ENCODE measurements around the gene CAPN9. TPM values are rescaled to one million over a fixed set of nuclear protein-coding genes. Genes with fewer than 3 reads are reported as not detected.
A peak's percentile ranks its signal among the peaks of the same experiment; 100 is the strongest.

The CAPN9 gene
- total RNA-seq, 1 donor from 2014 or later, result 0.19 TPM

DNA sequence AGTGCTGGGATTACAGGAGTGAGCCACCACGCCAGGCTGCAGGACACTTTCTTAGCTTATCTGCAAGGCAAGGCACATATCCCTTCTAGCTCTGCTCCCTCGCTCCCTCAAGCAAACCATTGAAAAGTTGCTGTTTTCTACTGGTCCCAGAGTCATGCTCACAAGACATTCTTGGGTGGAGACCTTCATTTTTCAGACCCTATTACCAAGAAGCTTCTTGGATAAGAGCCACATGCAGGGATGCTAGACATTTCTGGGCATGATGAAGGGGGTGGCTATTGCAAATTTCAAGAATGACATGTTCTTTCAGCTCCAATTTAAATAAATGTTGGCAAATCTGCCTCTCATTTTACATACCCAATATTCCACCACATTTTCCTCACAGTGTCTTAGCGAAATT, 33.9 kb downstream of the CAPN9 start:
- Mint-ChIP-seq H3K27me3 (ENCODE audit: insufficient read depth, low read depth) (peaks cover 5% of the 10 kb centered on the region), H3K36me3 (peaks cover 3% of the 10 kb centered on the region), H3K4me3 (no peak overlapping the region), H3K27ac (no peak overlapping the region), H3K9me3 (peaks cover 11% of the 10 kb centered on the region), H3K4me1 (peaks cover 25% of the 10 kb centered on the region)
- H3K27me3 ChIP-seq, result peaks cover 9% of the 10 kb centered on the region
- peaks cover 16% of the 10 kb centered on the region for H3K4me1 ChIP-seq
- no peak overlapping the region for H3K9ac ChIP-seq
- no peaks in the 10 kb centered on the region for H3K9me3 ChIP-seq (ENCODE audit: low read depth)
- H4K20me1 ChIP-seq (ENCODE audit: low read depth), result no peaks in the 10 kb centered on the region
- no peaks in the 10 kb centered on the region for H3K79me2 ChIP-seq (ENCODE audit: low read depth)
- H2AFZ ChIP-seq (replicated peaks), result no peak overlapping the region
- H3K4me2 ChIP-seq, result no peak overlapping the region
- DNase-seq (ENCODE audit: low spot score), result no peak
- H3K27ac ChIP-seq, result no peak overlapping the region
- no peaks in the 10 kb centered on the region for H3K36me3 ChIP-seq
- peaks cover 4% of the 10 kb centered on the region for H3F3A ChIP-seq (ENCODE audit: low read depth)
- H3K4me3 ChIP-seq, result no peak overlapping the region
- no peak for TF ChIP-seq EZH2phosphoT487 (IDR thresholded peaks at IDR 0.05)

DNA sequence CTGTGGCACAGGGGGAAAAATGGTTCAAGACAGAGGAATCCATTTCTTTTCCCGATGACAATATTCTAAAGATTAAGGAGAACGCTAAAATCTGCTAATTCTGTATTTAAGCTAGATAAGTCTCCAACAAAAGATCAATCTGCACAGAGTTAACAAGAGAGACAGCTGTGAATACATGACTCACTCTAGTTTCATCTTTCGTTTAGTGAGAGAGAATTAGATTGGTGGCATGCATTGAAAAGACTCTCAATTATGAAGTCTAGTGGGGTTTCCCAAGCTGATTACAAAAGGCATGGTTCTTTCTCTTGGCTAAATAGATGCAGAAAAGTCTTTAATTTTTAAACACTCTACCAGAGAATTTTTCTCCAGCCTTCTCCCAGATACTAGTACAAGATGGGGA, 34.4 kb downstream of the CAPN9 start:
- H3K36me3 Mint-ChIP-seq, result peaks cover 3% of the 10 kb centered on the region
- no peaks in the 10 kb centered on the region for H3K79me2 ChIP-seq (ENCODE audit: low read depth)
- TF ChIP-seq, protein P1, sequence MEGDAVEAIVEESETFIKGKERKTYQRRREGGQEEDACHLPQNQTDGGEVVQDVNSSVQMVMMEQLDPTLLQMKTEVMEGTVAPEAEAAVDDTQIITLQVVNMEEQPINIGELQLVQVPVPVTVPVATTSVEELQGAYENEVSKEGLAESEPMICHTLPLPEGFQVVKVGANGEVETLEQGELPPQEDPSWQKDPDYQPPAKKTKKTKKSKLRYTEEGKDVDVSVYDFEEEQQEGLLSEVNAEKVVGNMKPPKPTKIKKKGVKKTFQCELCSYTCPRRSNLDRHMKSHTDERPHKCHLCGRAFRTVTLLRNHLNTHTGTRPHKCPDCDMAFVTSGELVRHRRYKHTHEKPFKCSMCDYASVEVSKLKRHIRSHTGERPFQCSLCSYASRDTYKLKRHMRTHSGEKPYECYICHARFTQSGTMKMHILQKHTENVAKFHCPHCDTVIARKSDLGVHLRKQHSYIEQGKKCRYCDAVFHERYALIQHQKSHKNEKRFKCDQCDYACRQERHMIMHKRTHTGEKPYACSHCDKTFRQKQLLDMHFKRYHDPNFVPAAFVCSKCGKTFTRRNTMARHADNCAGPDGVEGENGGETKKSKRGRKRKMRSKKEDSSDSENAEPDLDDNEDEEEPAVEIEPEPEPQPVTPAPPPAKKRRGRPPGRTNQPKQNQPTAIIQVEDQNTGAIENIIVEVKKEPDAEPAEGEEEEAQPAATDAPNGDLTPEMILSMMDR (IDR thresholded peaks at IDR 0.05), result no peak
- TF ChIP-seq EZH2 (IDR thresholded peaks at IDR 0.05) (no peak), EZH2phosphoT487 (IDR thresholded peaks at IDR 0.05) (no peak)
- no peak overlapping the region for H3K9ac ChIP-seq
- DNase-seq (ENCODE audit: low spot score), result no peak
- H3K4me3 Mint-ChIP-seq, result no peak overlapping the region
- H3K4me1 Mint-ChIP-seq, result peaks cover 30% of the 10 kb centered on the region
- peaks cover 4% of the 10 kb centered on the region for H3F3A ChIP-seq (ENCODE audit: low read depth)
- peaks cover 4% of the 10 kb centered on the region for H3K27me3 Mint-ChIP-seq (ENCODE audit: insufficient read depth, low read depth)
- no peaks in the 10 kb centered on the region for H4K20me1 ChIP-seq (ENCODE audit: low read depth)
- H3K9me3 Mint-ChIP-seq, result peaks cover 10% of the 10 kb centered on the region
- H3K4me1 ChIP-seq, result peaks cover 18% of the 10 kb centered on the region
- no peak overlapping the region for H3K27ac Mint-ChIP-seq
- H2AFZ ChIP-seq (replicated peaks), result no peak overlapping the region
- no peaks in the 10 kb centered on the region for H3K9me3 ChIP-seq (ENCODE audit: low read depth)
- no peak overlapping the region for H3K4me3 ChIP-seq
- H3K36me3 ChIP-seq, result no peaks in the 10 kb centered on the region
- H3K27ac ChIP-seq, result no peak overlapping the region
- H3K27me3 ChIP-seq, result peaks cover 9% of the 10 kb centered on the region
- H3K4me2 ChIP-seq, result no peak overlapping the region

- no peak overlapping the region for H3K27ac ChIP-seq
- no peak overlapping the region for H3K4me3 ChIP-seq
- H3F3A ChIP-seq (ENCODE audit: low read depth), result peaks cover 4% of the 10 kb centered on the region
- H3K36me3 ChIP-seq, result no peaks in the 10 kb centered on the region
- no peak overlapping the region for H2AFZ ChIP-seq (replicated peaks)
- no peak overlapping the region for H3K27ac Mint-ChIP-seq
- H3K9me3 Mint-ChIP-seq, result peaks cover 7% of the 10 kb centered on the region
- no peaks in the 10 kb centered on the region for H3K27me3 Mint-ChIP-seq (ENCODE audit: insufficient read depth, low read depth)
- H3K27me3 ChIP-seq, result peaks cover 9% of the 10 kb centered on the region
- H3K4me1 ChIP-seq, result peaks cover 18% of the 10 kb centered on the region
- H4K20me1 ChIP-seq (ENCODE audit: low read depth), result no peaks in the 10 kb centered on the region
- H3K9ac ChIP-seq, result no peak overlapping the region
- H3K4me3 Mint-ChIP-seq, result no peak overlapping the region
- TF ChIP-seq, protein P1 (IDR thresholded peaks at IDR 0.05), result no peak
- TF ChIP-seq EZH2phosphoT487 (IDR thresholded peaks at IDR 0.05) (no peak), EZH2 (IDR thresholded peaks at IDR 0.05) (no peak)
- DNase-seq (ENCODE audit: low spot score), result no peak
- peaks cover 45% of the 10 kb centered on the region for H3K4me1 Mint-ChIP-seq
- H3K4me2 ChIP-seq, result no peak overlapping the region
- no peaks in the 10 kb centered on the region for H3K79me2 ChIP-seq (ENCODE audit: low read depth)
- no peaks in the 10 kb centered on the region for H3K9me3 ChIP-seq (ENCODE audit: low read depth)
- peaks cover 3% of the 10 kb centered on the region for H3K36me3 Mint-ChIP-seq
Measured at GRCh38 chr1:230784163-230784562, 37.0 kb downstream of the CAPN9 start.

- Mint-ChIP-seq H3K27me3 (ENCODE audit: insufficient read depth, low read depth) (no peaks in the 10 kb centered on the region), H3K27ac (peak overlapping the region; percentile 91), H3K36me3 (peaks cover 3% of the 10 kb centered on the region), H3K4me1 (peaks cover 43% of the 10 kb centered on the region), H3K4me3 (peak overlapping the region; percentile 4), H3K9me3 (peaks cover 7% of the 10 kb centered on the region)
- Histone ChIP-seq H3K4me2 (no peak overlapping the region), H3K9ac (no peak overlapping the region), H3K27ac (no peak overlapping the region), H3K4me1 (peaks cover 18% of the 10 kb centered on the region), H3K36me3 (no peaks in the 10 kb centered on the region), H4K20me1 (ENCODE audit: low read depth) (no peaks in the 10 kb centered on the region), H3K79me2 (ENCODE audit: low read depth) (no peaks in the 10 kb centered on the region), H3K4me3 (no peak overlapping the region), H2AFZ (replicated peaks) (no peak overlapping the region), H3K27me3 (peaks cover 9% of the 10 kb centered on the region), H3F3A (ENCODE audit: low read depth) (peaks cover 4% of the 10 kb centered on the region), H3K9me3 (ENCODE audit: low read depth) (no peaks in the 10 kb centered on the region)
- peak; percentile 23 for DNase-seq (ENCODE audit: low spot score)
- TF ChIP-seq EZH2phosphoT487 (IDR thresholded peaks at IDR 0.05) (no peak), EZH2 (IDR thresholded peaks at IDR 0.05) (no peak)
- TF ChIP-seq, protein P1 (IDR thresholded peaks at IDR 0.05), result no peak
Measured at GRCh38 chr1:230785636-230786384, 38.6 kb downstream of the CAPN9 start.

All from neural progenitor cell (in vitro differentiated cells).